ACHN (cell line): ENCODE results near the gene AP3S1.
A peak's percentile ranks its signal among the peaks of the same experiment; 100 is the strongest.
"Not testable (repeated sequence)": the region's sequence is repeated elsewhere in the genome, so short reads cannot be mapped to it uniquely, and the experiment has no call there.

Source experiments
- DNase-seq: peaks from one replicate; pipeline ENCODE4 v3.0.0-alpha.2; 2015
- in situ Hi-C: cut with HindIII; loops from 2 replicates; pipeline ENCODE4 v1.10.0; 2017; ENCODE audit warnings: low sequenced_read_pairs, low pct_ligation_motif_present, low pct_unique_long_range_greater_than_20kb

AP3S1 gene

GRCh38 chr5:115841382-115842088 lies at the start of gene AP3S1, which contains the start of gene ATG12:
Gene AP3S1 (plus strand): TSS chr5:115841935. CDS start chr5:115842038, 103 bp downstream.
Gene ATG12 (minus strand): TSS chr5:115841565. CDS start chr5:115841552, 13 bp downstream.
- in situ Hi-C loops, result no loop called here
- DNase-seq, result peak; percentile 90

GRCh38 chr5:115795700-115796099 lies 46.0 kb upstream of the AP3S1 start:
- in situ Hi-C loops, result no loop called here

GRCh38 chr5:115796656-115797055 lies 45.1 kb upstream of the AP3S1 start:
- DNase-seq, result no peak
- in situ Hi-C loops, result no loop called here

More at GRCh38 chr5:115795700-115796099, 46.0 kb upstream of the AP3S1 start:
- DNase-seq, result no peak

- DNase-seq, result no peak
- in situ Hi-C loops, result no loop called here
Measured at GRCh38 chr5:115798252-115798651, 43.5 kb upstream of the AP3S1 start.

- in situ Hi-C loops, result no loop called here
- DNase-seq, result no peak
Measured at GRCh38 chr5:115800108-115800507, 41.6 kb upstream of the AP3S1 start.

- DNase-seq, result no peak
- in situ Hi-C loops, result no loop called here
Measured at GRCh38 chr5:115801152-115801551, 40.6 kb upstream of the AP3S1 start.

- no peak for DNase-seq
- in situ Hi-C loops, result no loop called here
Measured at GRCh38 chr5:115801984-115802383, 39.8 kb upstream of the AP3S1 start.

GRCh38 chr5:115806986-115807653 lies 34.6 kb upstream of the AP3S1 start:
- no peak for DNase-seq
- in situ Hi-C loops, result no loop called here

GRCh38 chr5:115807654-115808052 lies 34.1 kb upstream of the AP3S1 start:
- DNase-seq, result no peak
- in situ Hi-C loops, result no loop called here

- DNase-seq, in situ Hi-C loops: not testable (repeated sequence)
Measured at GRCh38 chr5:115808066-115808465, 33.7 kb upstream of the AP3S1 start.

GRCh38 chr5:115809946-115810345 lies 31.8 kb upstream of the AP3S1 start:
- in situ Hi-C loops, result no loop called here
- no peak for DNase-seq

GRCh38 chr5:115810761-115811160 lies 31.0 kb upstream of the AP3S1 start:
- no peak for DNase-seq
- in situ Hi-C loops, result no loop called here

- in situ Hi-C loops, result no loop called here
Measured at GRCh38 chr5:115811406-115811805, 30.3 kb upstream of the AP3S1 start.

GRCh38 chr5:115812372-115812771 lies 29.4 kb upstream of the AP3S1 start:
- in situ Hi-C loops, result no loop called here

More at GRCh38 chr5:115811406-115811805, 30.3 kb upstream of the AP3S1 start:
- no peak for DNase-seq

GRCh38 chr5:115813719-115814118 lies 28.0 kb upstream of the AP3S1 start:
- DNase-seq, result no peak
- in situ Hi-C loops, result no loop called here

More at GRCh38 chr5:115812372-115812771, 29.4 kb upstream of the AP3S1 start:
- DNase-seq, result no peak

GRCh38 chr5:115815006-115815692 lies 26.6 kb upstream of the AP3S1 start:
- in situ Hi-C loops, result no loop called here
- DNase-seq, result no peak

GRCh38 chr5:115815693-115816225 lies 26.0 kb upstream of the AP3S1 start:
- in situ Hi-C loops, result no loop called here
- DNase-seq, result no peak

GRCh38 chr5:115816226-115817081 lies 25.3 kb upstream of the AP3S1 start, which contains the start of gene CDO1:
Gene CDO1 (minus strand): TSS chr5:115816659. CDS start chr5:115816397, 262 bp downstream.
- DNase-seq, result no peak
- in situ Hi-C loops, result no loop called here
